ENCODE results near the gene CHRM5. TPM values are rescaled to one million over a fixed set of nuclear protein-coding genes. Genes with fewer than 3 reads are reported as not detected.
"Not testable (repeated sequence)": the region's sequence is repeated elsewhere in the genome, so short reads cannot be mapped to it uniquely, and the experiment has no call there.

The CHRM5 gene
- total RNA-seq, 2 donors from 2014 or later, result not detected

- ATAC-seq (no peak), DNase-seq (no peak)
- Histone ChIP-seq H3K4me1 (no peaks in the 10 kb centered on the region), H3K9me3 (no peaks in the 10 kb centered on the region), H3K4me3 (no peak overlapping the region), H3K36me3 (replicated peaks in 1 of 2; ENCODE audit: insufficient read depth in 1 of 2, low read depth in 2 of 2) (no peaks in the 10 kb centered on the region), H3K27ac (no peak overlapping the region), H3K27me3 (no peaks in the 10 kb centered on the region)
- WGBS, 2 donors, result 88 to 90% methylated on average over 9 of the region's 9 CpGs
- intact Hi-C loops (cut with DNase I), result no loop called here
- no peak for TF ChIP-seq POLR2A (IDR thresholded peaks at IDR 0.05)
- no peak for TF ChIP-seq CTCF (IDR thresholded peaks at IDR 0.05)
These were observed 25.8 kb downstream of the CHRM5 start for GRCh38 chr15:33994005-33994615.

GRCh38 chr15:33995666-33996065 lies 27.4 kb downstream of the CHRM5 start:
- DNase-seq; H3K36me3 ChIP-seq (replicated peaks in 1 of 2; ENCODE audit: insufficient read depth in 1 of 2, low read depth in 2 of 2); intact Hi-C loops (cut with DNase I); H3K27me3 ChIP-seq; ATAC-seq; H3K4me3 ChIP-seq; H3K27ac ChIP-seq; H3K9me3 ChIP-seq; H3K4me1 ChIP-seq: not testable (repeated sequence)
- 97 to 98% methylated on average over 10 of the region's 10 CpGs for WGBS, 2 donors

- Histone ChIP-seq H3K27ac (no peak overlapping the region), H3K27me3 (no peaks in the 10 kb centered on the region), H3K4me1 (no peaks in the 10 kb centered on the region), H3K4me3 (no peak overlapping the region), H3K9me3 (no peaks in the 10 kb centered on the region), H3K36me3 (replicated peaks in 1 of 2; ENCODE audit: insufficient read depth in 1 of 2, low read depth in 2 of 2) (no peaks in the 10 kb centered on the region)
- DNase-seq, result no peak
- TF ChIP-seq CTCF (IDR thresholded peaks at IDR 0.05), result no peak
- TF ChIP-seq POLR2A (IDR thresholded peaks at IDR 0.05), result no peak
- WGBS, 2 donors, result 64% methylated on average over 3 of the region's 3 CpGs
- intact Hi-C loops (cut with DNase I), result no loop called here
- ATAC-seq, result no peak
These were observed 33.2 kb downstream of the CHRM5 start for GRCh38 chr15:34001536-34001935.

- H3K9me3 ChIP-seq, result no peaks in the 10 kb centered on the region
- H3K27ac ChIP-seq, result no peak overlapping the region
- no peak for DNase-seq
- ATAC-seq, result no peak
- intact Hi-C loops (cut with DNase I), result no loop called here
- H3K27me3 ChIP-seq, result no peaks in the 10 kb centered on the region
- no peak overlapping the region for H3K4me3 ChIP-seq
- H3K4me1 ChIP-seq, result no peaks in the 10 kb centered on the region
- TF ChIP-seq POLR2A (IDR thresholded peaks at IDR 0.05) (no peak), CTCF (IDR thresholded peaks at IDR 0.05) (no peak)
- 71 to 85% methylated on average over 2 of the region's 2 CpGs for WGBS, 2 donors
- no peaks in the 10 kb centered on the region for H3K36me3 ChIP-seq (replicated peaks in 1 of 2; ENCODE audit: insufficient read depth in 1 of 2, low read depth in 2 of 2)
These were observed 38.1 kb downstream of the CHRM5 start for GRCh38 chr15:34006381-34006780.

- intact Hi-C loops (cut with DNase I), result no loop called here
- H3K36me3 ChIP-seq (replicated peaks in 1 of 2; ENCODE audit: insufficient read depth in 1 of 2, low read depth in 2 of 2), result no peaks in the 10 kb centered on the region
- no peaks in the 10 kb centered on the region for H3K9me3 ChIP-seq
- no peaks in the 10 kb centered on the region for H3K4me1 ChIP-seq
- no peak overlapping the region for H3K4me3 ChIP-seq
- DNase-seq, result no peak
- H3K27me3 ChIP-seq, result no peaks in the 10 kb centered on the region
- WGBS, 2 donors, result 95 to 97% methylated on average over 1 of the region's 1 CpG
- ATAC-seq, result no peak
- H3K27ac ChIP-seq, result no peak overlapping the region
- no peak for TF ChIP-seq CTCF (IDR thresholded peaks at IDR 0.05)
These were observed 41.4 kb downstream of the CHRM5 start for GRCh38 chr15:34009656-34010055.
